M059J (cell line): ENCODE measurements around the gene IGF2BP1. TPM values are rescaled to one million over a fixed set of nuclear protein-coding genes. Genes with fewer than 3 reads are reported as not detected.

Source experiments
- DNase-seq: peaks from one replicate; pipeline ENCODE4 v3.0.0-alpha.2; 2012; ENCODE audit warnings: low read depth
- total RNA-seq: library from RNA; depleted of rRNA; stranded (reverse); fragments of >200 nt; shearing (Covaris generic); gene quantifications from 2 replicates; pipeline ENCODE4 v1.2.3, GENCODE V29; 2014; rRNA removed

IGF2BP1 gene
- 0.22 and 1.6 TPM in 2 replicates for total RNA-seq

GRCh38 chr17:48997103-48997826 is at the start of gene IGF2BP1:
Gene IGF2BP1 (plus strand): TSS chr17:48997385. CDS start chr17:48997746, 361 bp downstream.
- DNase-seq: no peak

DNA sequence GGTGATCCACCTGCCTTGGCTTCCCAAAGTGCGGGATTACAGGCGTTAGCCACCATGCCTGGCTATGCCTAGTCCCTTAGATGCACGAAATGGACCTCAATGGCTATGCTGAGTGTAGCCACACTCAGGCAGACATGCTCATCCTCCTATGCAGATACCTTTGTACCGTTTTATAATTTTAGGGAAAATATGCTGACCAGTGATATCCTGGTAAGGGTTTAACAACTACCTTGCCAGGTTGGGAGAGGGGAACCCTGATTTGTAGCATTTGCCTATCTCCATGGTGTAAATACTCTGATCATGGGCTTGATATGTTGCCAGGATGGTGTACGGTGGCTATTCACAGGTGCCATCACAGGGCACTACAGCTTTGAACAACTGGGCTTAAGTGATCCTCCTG is 45.6 kb upstream of the IGF2BP1 start:
- no peak for DNase-seq

DNA sequence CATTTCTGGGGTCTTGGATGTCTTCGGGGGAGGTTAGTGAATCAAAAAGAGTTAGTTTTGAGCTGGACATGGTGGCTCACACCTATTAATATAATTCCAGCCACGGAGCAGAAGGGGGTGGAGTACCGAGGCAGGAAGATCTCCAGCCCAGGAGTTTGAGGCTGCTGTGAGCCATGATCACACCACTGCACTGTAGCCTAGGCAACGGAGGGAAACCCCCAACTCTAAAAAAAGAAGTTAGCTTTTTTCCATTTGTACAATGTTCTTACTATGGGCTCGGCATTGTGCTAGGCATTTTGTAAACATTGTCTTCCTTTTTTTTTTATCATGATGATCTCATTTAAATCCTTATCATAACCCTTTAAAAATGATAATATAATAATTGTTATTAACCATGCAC is 44.3 kb upstream of the IGF2BP1 start:
- no peak for DNase-seq

GRCh38 chr17:48954300-48954755 is 42.9 kb upstream of the IGF2BP1 start:
- DNase-seq: peak; percentile 63

GRCh38 chr17:48960834-48961515 is 36.2 kb upstream of the IGF2BP1 start:
- DNase-seq: no peak

- peak; percentile 78 for DNase-seq
Measured at GRCh38 chr17:48961516-48962233, 35.5 kb upstream of the IGF2BP1 start.

GRCh38 chr17:48970224-48970623 is 27.0 kb upstream of the IGF2BP1 start:
- no peak for DNase-seq

GRCh38 chr17:48970865-48971687 is 26.1 kb upstream of the IGF2BP1 start:
- no peak for DNase-seq

- no peak for DNase-seq
Measured at GRCh38 chr17:48972749-48973097, 24.5 kb upstream of the IGF2BP1 start.

- no peak for DNase-seq
Measured at GRCh38 chr17:48973806-48974205, 23.4 kb upstream of the IGF2BP1 start.

GRCh38 chr17:48981927-48982539 is 15.2 kb upstream of the IGF2BP1 start:
- no peak for DNase-seq

DNA sequence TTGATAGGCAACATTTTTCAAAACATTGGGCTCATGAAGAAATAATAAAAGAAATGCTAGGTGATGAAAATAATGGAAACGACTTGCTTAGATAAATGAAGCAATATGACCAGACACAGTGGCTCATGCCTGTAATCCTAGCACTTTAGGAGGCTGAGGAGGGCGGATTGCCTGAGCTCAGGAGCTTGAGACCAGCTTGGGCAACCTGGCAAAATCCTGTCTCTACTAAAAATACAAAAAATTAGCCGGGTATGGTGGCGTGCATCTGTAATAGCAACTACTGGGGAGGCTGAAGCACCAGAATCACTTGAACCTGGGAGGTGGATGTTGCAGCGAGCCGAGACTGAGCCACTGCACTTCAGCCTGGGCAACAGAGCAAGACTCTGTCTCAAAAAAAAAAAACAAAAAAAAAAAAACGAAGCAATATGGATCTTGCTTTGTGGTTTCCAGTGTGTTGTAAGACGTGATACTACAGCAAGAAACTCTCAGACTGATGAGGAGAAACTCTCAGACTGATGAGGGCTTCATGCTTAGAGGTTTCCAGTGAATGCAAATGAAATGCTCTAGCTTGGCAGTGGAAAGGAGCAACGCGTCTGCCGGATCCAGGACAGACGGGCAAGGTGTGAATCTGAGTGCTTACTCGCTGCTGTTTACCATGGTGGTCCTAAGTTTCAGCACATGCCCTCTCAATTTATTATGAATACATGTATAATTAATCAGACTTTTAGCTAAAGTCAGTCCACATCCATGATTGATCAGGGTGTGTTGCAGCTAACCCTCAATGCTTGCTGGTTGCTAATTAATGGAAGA is 11.5 kb upstream of the IGF2BP1 start:
- no peak for DNase-seq

- DNase-seq: no peak
Measured at GRCh38 chr17:48989100-48989499, 8.1 kb upstream of the IGF2BP1 start.

GRCh38 chr17:48990882-48991357 is 6.3 kb upstream of the IGF2BP1 start:
- DNase-seq: no peak

- no peak for DNase-seq
Measured at GRCh38 chr17:48992444-48992843, 4.7 kb upstream of the IGF2BP1 start.

DNA sequence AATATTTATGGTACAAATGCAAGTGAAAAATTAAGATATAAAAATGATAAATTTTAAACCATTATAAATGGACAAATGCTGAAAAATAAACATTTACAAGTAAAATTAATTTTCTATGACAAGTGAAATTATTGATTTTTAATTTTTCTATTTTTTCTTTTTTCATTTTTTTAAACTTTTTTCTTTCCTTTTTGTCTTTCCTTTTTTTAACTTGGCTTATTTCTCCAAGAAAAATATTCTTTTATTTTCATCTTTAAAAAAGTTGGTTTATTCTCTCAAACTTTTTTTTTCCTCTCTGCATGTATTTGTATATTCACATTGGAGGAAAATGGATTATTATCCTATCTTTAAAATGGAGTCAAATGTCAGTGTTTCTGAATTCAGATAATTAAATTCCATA is 3.9 kb upstream of the IGF2BP1 start:
- no peak for DNase-seq

DNA sequence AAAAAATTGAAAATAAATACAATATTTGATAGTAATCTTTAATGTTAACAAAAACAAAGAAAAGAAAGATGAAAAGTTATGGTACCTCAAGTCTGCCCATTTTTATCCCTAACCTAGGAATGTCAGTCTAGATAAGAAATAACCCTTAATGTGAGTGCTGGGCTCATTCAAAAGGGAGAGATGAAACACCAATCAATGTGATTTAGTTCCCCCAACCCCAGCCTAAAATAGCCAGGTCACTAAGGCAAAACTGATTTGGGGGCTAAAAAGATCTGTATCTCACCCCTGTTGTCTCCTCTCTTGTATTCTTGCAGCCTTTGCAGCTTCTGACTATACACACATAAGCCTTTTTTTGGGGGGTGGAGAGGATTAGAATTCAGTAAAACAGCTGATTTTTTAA is 3.2 kb upstream of the IGF2BP1 start:
- no peak for DNase-seq

DNA sequence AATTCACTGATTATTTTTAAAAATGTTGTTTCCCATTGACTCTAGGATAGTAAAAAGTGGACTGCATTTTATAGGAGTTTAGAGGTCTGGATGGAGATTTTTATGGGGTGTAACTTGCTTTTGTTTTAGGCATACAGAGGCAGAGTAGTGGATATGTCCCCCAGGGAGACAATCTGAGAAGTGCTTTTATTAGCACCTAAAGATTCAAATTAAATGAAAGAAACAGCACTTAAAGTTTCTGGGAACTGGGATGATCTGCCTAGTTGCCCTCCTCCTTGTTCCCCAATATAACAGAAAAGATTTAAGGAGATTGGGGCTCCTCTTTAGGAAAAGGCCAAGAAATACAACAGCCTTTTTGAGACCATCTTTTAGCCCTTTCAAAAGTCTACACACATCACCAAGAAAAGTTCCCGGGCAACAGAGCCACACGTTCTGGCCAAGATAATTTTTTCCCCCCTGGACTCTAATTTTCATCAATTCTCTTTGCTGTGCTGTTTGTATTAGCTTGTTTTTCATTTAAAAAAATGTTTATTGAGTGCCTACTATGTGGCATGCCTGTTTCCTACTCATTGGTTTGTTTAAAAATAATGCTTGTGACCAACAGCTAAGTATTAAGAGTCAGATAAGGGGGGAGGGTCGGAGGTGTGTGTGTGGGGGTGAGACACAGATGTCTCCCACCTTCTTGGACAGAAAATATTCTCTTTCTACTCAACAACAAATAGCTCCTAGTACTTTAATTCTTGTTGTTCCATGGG is 2.5 kb upstream of the IGF2BP1 start:
- no peak for DNase-seq

DNA sequence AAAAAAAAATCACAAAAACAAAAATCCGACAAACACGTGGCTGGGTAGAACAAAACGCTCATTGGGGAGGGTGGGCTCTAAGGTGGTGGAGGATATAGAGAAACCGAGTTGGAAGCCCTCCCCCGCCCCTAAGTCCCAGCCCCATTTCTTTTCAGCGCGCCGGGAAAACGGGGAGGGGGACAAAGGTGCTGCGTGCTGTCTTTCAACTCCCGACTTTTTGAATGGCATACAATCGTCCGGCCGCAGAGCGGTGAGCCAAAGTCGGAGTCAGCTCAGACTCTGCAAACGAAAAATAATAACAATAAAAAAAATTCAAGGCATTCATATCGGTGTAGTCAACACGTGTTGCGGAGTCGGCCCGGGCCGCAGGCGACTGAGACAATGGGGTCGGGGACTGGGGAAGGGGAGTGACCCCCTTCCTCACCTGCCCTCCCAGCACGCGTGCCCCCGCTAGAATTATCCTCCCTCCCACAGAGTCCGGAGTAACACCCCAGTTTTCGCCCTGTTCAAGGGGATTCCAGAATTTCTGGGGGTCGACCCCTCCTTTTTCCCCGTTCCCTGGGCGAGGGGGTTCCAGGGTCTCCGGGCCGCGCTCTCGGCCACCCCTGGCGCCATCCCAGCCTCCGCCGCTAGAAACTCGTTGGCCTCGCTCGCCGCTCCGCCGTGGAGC is 1.7 kb upstream of the IGF2BP1 start:
- peak; percentile 22 for DNase-seq
